ENCODE results near the gene HAND2.

The HAND2 gene

GRCh38 chr4:173529477-173530325, at the start of gene HAND2:
TSS of gene HAND2 (minus strand) at chr4:173530229. CDS start at chr4:173529289, 940 bp downstream.
- peak; percentile 44 for DNase-seq

- no peak for DNase-seq
Measured at GRCh38 chr4:173578956-173579355, 48.9 kb upstream of the HAND2 start.

GRCh38 chr4:173577963-173578362, 47.9 kb upstream of the HAND2 start:
- no peak for DNase-seq

- DNase-seq = no peak
Measured at GRCh38 chr4:173575482-173576152, 45.6 kb upstream of the HAND2 start.

- no peak for DNase-seq
Measured at GRCh38 chr4:173573725-173574124, 43.7 kb upstream of the HAND2 start.

- no peak for DNase-seq
Measured at GRCh38 chr4:173573286-173573685, 43.3 kb upstream of the HAND2 start.

GRCh38 chr4:173572493-173573129, 42.6 kb upstream of the HAND2 start:
- no peak for DNase-seq

GRCh38 chr4:173571620-173572019, 41.6 kb upstream of the HAND2 start:
- no peak for DNase-seq

- DNase-seq = no peak
Measured at GRCh38 chr4:173565281-173565680, 35.3 kb upstream of the HAND2 start.

- no peak for DNase-seq
Measured at GRCh38 chr4:173564461-173564860, 34.4 kb upstream of the HAND2 start.

- DNase-seq = no peak
Measured at GRCh38 chr4:173560896-173561295, 30.9 kb upstream of the HAND2 start.

GRCh38 chr4:173556398-173557131, 26.5 kb upstream of the HAND2 start:
- no peak for DNase-seq

- no peak for DNase-seq
Measured at GRCh38 chr4:173547889-173548288, 17.9 kb upstream of the HAND2 start.

- DNase-seq = no peak
Measured at GRCh38 chr4:173546776-173547175, 16.7 kb upstream of the HAND2 start.

GRCh38 chr4:173545440-173545839, 15.4 kb upstream of the HAND2 start:
- DNase-seq = no peak

GRCh38 chr4:173543266-173543665, 13.2 kb upstream of the HAND2 start:
- no peak for DNase-seq

GRCh38 chr4:173539986-173540385, 10.0 kb upstream of the HAND2 start:
- no peak for DNase-seq

GRCh38 chr4:173538909-173539445, 8.9 kb upstream of the HAND2 start:
- no peak for DNase-seq

GRCh38 chr4:173538148-173538908, 8.3 kb upstream of the HAND2 start:
- DNase-seq = no peak

- DNase-seq = no peak
Measured at GRCh38 chr4:173537613-173538147, 7.7 kb upstream of the HAND2 start.

- no peak for DNase-seq
Measured at GRCh38 chr4:173536808-173537429, 6.9 kb upstream of the HAND2 start.
